Body of pancreas (tissue), 4 donors: ENCODE measurements around the gene GPX1. TPM values are rescaled to one million over a fixed set of nuclear protein-coding genes. Genes with fewer than 3 reads are reported as not detected.
"Not testable (repeated sequence)": the region's sequence is repeated elsewhere in the genome, so short reads cannot be mapped to it uniquely, and the experiment has no call there.

Experiments used
- ATAC-seq: fragments of 150-250 bp; one replicate; pipeline ENCODE4 v1.9.1; 2016
- DNase-seq, 4 donors: peaks; one replicate each; pipeline ENCODE4 v3.0.0-alpha.2; 2019
- H3K27ac ChIP-seq, 4 donors: fragments of 200-600 bp; sonication (generic); 1 replicate in 3 of 4; 2 replicates in 1 of 4; pipeline versions ENCODE4 v1.5.1 to v1.6.1; 2016 to 2019; ENCODE audit warnings: mild to moderate bottlenecking in 1 of 4, mixed read lengths in 1 of 4, moderate library complexity in 1 of 4
- H3K27me3 ChIP-seq, 2 donors: fragments of 200-600 bp; sonication (generic); one replicate each; pipeline ENCODE4 v1.6.0; 2016; ENCODE audit warnings: mild to moderate bottlenecking in 1 of 2
- H3K36me3 ChIP-seq, 2 donors: fragments of 200-600 bp; sonication (generic); replicated peaks in 1 of 2; 2 replicates each; pipeline ENCODE4 v1.5.1; 2016; ENCODE audit warnings: low read depth in 2 of 2; ENCODE audit not compliant: insufficient read depth in 1 of 2
- H3K4me1 ChIP-seq: fragments of 200-600 bp; sonication (generic); one replicate; pipeline ENCODE4 v1.6.0; 2016
- H3K4me3 ChIP-seq, 2 donors: fragments of 200-600 bp; sonication (generic); 1 replicate in 1 of 2; 2 replicates in 1 of 2; pipeline ENCODE4 v1.5.1; 2016 to 2019
- H3K9me3 ChIP-seq, 3 donors: fragments of 200-600 bp; sonication (generic); 1 replicate in 2 of 3; 2 replicates in 1 of 3; pipeline ENCODE4 v1.5.1; 2016
- CTCF ChIP-seq, 7 experiments: fragments of 450-650 bp in 4 of 7; fragments of 200-600 bp in 3 of 7; sonication (generic) in 3 of 7; IDR thresholded peaks; one replicate each; pipeline ENCODE4 v1.5.1; 2016 to 2019; ENCODE audit warnings: antibody characterized with exemption in 7 of 7
- POLR2A ChIP-seq, 3 donors: fragments of 450-650 bp; IDR thresholded peaks; one replicate each; pipeline ENCODE4 v1.6.1; 2016; ENCODE audit warnings: antibody characterized with exemption in 3 of 3, mild to moderate bottlenecking in 2 of 3
- WGBS, 2 donors: methylation state at CpG; one replicate each; pipeline ENCODE4 v1.1.5; 2017; 5-methylcytosine and 5-hydroxymethylcytosine counted together
- intact Hi-C: fragments of 100-400 bp; cut with DNase I; formaldehyde crosslinking; loops from one replicate; pipeline ENCODE4 v1.15.1; 2023
- total RNA-seq, 2 donors: library from RNA; depleted of rRNA; stranded (reverse); fragments of >200 nt; gene quantifications; one replicate each; pipeline ENCODE4 v1.1.0, GENCODE V29; 2016

Gene GPX1
- total RNA-seq, 2 donors from 2014 or later: 150 to 246 TPM

- Histone ChIP-seq H3K27me3 (no peaks in the 10 kb centered on the region), H3K4me1 (peaks cover 28% of the 10 kb centered on the region), H3K4me3 (peak overlapping the region; percentile 90 to 93), H3K27ac (peak overlapping the region; percentile 67 to 91 (median 86)), H3K9me3 (no peaks in the 10 kb centered on the region), H3K36me3 (no peaks in the 10 kb centered on the region)
- TF ChIP-seq CTCF (IDR thresholded peaks at IDR 0.05) (no peak), POLR2A (IDR thresholded peaks at IDR 0.05) (no peak)
- 0 to 2% methylated on average over 5 to 17 of the region's 17 CpGs for WGBS, 2 donors
- DNase-seq: no peak
- no peak for ATAC-seq
- intact Hi-C loops: no loop called here
Observed at GRCh38 chr3:49339581-49339940, 18.6 kb downstream of the GPX1 start.

GRCh38 chr3:49333916-49334633, 24.1 kb downstream of the GPX1 start:
- H3K36me3 ChIP-seq: peaks cover 0 to 24% of the 10 kb centered on the region in 2 donors
- no peak for ATAC-seq

GRCh38 chr3:49333091-49333490, 25.1 kb downstream of the GPX1 start:
- intact Hi-C loops: no loop called here
- ATAC-seq: no peak
- TF ChIP-seq CTCF (IDR thresholded peaks at IDR 0.05) (no peak), POLR2A (IDR thresholded peaks at IDR 0.05) (no peak)
- WGBS, 2 donors: 78 to 96% methylated on average over 3 of the region's 3 CpGs
- Histone ChIP-seq H3K4me1 (peaks cover 2% of the 10 kb centered on the region), H3K4me3 (no peak overlapping the region), H3K36me3 (peaks cover 0 to 28% of the 10 kb centered on the region in 2 donors), H3K27ac (no peak overlapping the region), H3K27me3 (no peaks in the 10 kb centered on the region), H3K9me3 (no peaks in the 10 kb centered on the region)
- peak in 1 of 4 donors; percentile 32 for DNase-seq

More at GRCh38 chr3:49333916-49334633, 24.1 kb downstream of the GPX1 start:
- H3K27me3 ChIP-seq: no peaks in the 10 kb centered on the region
- DNase-seq: no peak
- peaks cover 12% of the 10 kb centered on the region for H3K4me1 ChIP-seq
- 84 to 90% methylated on average over 5 of the region's 5 CpGs for WGBS, 2 donors
- H3K4me3 ChIP-seq: no peak overlapping the region
- intact Hi-C loops: no loop called here
- H3K9me3 ChIP-seq: no peaks in the 10 kb centered on the region
- TF ChIP-seq CTCF (IDR thresholded peaks at IDR 0.05) (no peak), POLR2A (IDR thresholded peaks at IDR 0.05) (no peak)
- no peak overlapping the region for H3K27ac ChIP-seq

- DNase-seq (no peak), ATAC-seq (no peak)
- intact Hi-C loops: no loop called here
- peaks cover 3 to 49% of the 10 kb centered on the region in 2 donors for H3K36me3 ChIP-seq
- no peaks in the 10 kb centered on the region for H3K27me3 ChIP-seq
- H3K9me3 ChIP-seq: no peaks in the 10 kb centered on the region
- H3K4me1 ChIP-seq: no peaks in the 10 kb centered on the region
- no peak overlapping the region for H3K4me3 ChIP-seq
- 89 to 94% methylated on average over 4 of the region's 4 CpGs for WGBS, 2 donors
- no peak overlapping the region for H3K27ac ChIP-seq
- no peak for TF ChIP-seq POLR2A (IDR thresholded peaks at IDR 0.05)
- no peak for TF ChIP-seq CTCF (IDR thresholded peaks at IDR 0.05)
Observed at GRCh38 chr3:49329186-49329585, 29.0 kb downstream of the GPX1 start.

- WGBS, 2 donors: 78% methylated on average over 2 of the region's 2 CpGs
- peaks cover 3 to 43% of the 10 kb centered on the region in 2 donors for H3K36me3 ChIP-seq
- H3K27me3 ChIP-seq, ATAC-seq, DNase-seq, H3K4me3 ChIP-seq, intact Hi-C loops, H3K4me1 ChIP-seq, H3K27ac ChIP-seq, H3K9me3 ChIP-seq: not testable (repeated sequence)
Observed at GRCh38 chr3:49328350-49328749, 29.8 kb downstream of the GPX1 start.
